NCI-H2107 treated with DMSO at 0.1 percent for 48 hours (cell line): Measurements from ENCODE around the gene INPP5K.

ENCODE experiments used
- DNase-seq: peaks from one replicate; lab custom pipeline; 2025; ENCODE audit not compliant: unreplicated experiment; lab: John Stamatoyannopoulos, UW

The INPP5K gene

GRCh38 chr17:1486802-1487695 is 29.4 kb downstream of the INPP5K start:
- no peak for DNase-seq

DNA sequence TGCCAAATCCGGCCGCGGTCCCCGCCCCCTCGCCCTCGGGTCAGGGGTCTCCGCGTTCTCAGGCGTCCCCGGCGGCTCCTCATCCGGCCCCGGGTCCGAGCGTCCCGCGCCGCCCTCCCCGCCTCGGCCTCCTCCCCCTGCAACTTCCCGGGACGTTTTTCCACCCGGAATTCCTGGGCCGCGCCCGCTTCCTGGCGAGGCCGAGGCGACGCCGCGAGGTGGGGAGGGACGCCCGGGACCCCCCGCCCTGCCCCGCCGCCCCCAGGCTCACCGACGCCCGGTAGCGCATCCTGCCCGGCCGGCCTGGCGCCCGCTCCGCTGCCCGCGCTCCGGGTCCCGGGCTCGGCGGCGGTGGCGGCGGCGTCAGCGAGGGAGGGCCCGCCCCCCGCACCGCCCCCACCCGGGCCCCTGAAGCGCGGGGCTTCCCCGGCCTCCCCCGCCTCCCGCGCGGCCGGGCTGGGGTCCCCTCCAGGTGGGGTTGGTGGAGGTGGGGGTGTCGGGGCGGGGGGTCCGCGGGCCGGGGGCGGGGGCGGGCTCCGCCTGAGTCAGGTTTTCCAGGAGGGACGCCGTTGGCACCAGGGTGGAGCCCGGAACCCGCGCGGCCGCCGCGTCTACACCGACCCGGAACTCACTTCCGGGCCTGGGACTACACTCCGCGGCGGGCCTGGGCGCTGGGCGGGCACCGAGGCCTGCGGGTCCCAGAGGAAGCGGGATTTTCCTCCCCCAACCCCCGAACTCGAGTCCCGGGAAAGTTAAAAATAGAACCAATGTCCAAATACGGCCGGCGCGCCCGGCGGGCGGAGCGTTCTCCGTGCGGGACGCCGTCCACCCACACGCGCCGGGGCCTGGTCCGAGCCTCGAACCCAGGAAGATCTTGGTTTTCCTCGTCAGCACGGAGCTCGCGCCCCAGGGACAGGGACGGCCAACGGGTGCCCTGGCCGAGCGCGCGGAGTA is 30.7 kb downstream of the INPP5K start:
- no peak for DNase-seq

GRCh38 chr17:1484676-1485422 is 31.6 kb downstream of the INPP5K start:
- no peak for DNase-seq

GRCh38 chr17:1484060-1484535 is 32.3 kb downstream of the INPP5K start:
- no peak for DNase-seq

DNA sequence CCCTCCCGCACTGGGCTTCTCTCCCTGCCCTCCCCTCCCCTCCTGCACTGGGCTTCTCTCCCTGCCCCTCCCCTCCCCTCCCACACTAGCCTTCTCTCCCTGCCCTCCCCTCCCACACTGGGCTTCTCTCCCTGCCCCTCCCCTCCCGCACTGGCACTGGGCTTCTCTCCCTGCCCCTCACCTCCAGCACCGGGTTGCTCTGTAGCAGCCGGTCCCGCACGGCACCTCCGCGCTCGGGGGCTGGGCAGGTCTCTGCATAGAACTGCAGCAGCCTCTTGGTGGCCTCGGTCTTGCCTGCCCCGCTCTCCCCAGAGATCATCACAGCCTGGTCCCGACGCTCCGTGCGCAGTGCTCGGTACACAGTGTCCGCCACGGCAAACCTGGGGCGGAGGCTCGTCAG is 33.7 kb downstream of the INPP5K start:
- no peak for DNase-seq

GRCh38 chr17:1481736-1482135 is 34.7 kb downstream of the INPP5K start:
- no peak for DNase-seq

DNA sequence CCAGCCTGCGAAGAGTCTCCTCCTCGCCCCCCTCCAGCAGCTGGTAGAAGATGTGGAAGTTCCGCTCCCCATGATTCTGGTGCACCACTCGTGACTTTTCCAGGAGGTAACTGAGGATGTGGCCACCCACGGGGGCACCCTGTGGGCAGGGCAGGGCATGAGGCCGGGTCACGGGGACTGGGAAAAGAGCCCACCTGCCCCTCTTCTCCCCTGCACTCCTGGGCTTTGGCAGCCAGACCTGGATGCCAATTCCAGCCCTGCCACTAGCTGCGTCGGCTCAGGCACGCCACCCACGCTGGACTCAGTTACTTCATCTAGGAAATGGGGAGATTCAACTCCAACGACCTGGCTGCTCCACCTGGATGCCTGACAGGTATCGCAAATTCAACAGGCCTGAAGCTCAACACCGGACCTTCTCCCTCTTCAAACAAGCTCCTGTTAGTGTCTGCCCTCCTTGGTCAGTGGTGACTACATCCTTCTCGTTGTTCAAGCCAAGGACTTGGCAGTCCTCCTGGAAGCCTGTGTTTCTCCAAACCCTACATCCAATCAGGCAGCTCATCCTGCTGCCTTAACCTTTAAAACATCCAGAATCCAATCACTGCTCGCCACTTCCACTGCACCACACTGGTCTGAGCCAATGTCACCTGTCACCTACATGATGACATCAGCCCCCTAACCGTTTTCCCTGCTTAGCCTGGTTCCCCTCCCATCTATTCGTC is 35.5 kb downstream of the INPP5K start:
- no peak for DNase-seq

DNA sequence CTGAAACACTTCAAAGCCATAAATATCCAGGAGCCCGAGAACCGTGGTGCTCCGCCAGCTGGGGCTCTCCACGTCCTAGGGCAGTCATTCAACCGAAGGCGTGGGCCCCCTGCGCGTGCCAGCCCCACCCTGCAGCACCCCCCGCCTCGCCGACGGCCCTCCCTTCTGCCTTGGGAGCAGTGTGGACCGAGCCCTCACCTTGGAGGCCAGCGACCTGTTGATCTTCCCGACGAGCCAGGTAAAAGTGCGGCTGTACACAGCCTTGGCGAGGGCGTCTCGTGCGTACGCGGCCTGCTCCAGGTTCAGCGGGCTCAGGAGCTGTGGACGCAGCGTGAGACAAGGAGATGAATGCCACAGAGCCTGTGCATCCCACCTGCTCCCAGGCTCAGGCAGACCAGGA is 38.0 kb downstream of the INPP5K start:
- no peak for DNase-seq

DNA sequence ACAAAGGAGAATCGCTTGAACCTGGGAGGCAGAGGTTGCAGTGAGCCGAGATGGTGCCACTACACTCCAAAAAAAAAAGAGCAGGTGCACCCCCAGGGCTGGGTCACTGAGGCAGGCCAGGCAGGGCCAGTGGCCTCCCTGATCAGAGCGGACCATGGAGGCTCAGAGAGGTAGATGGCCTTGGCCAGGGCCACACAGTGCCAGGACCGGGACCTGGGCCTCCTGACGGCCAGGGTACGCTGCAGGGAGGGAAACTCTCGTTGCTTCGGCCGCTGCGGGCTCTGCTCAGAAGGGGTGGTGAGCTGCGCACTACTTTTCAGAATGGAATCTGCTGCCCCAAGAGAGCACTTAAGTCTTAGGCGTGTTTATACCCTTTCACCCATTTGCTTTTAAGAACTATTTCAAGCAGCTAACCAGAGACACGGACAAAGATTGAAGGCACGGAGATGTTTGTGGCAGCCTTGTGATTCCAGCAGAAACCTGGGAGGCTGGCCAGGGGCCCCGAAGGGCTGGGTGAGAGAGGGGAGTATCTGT is 41.0 kb downstream of the INPP5K start:
- no peak for DNase-seq

- no peak for DNase-seq
These were observed 41.8 kb downstream of the INPP5K start for GRCh38 chr17:1474402-1475189.

GRCh38 chr17:1473841-1474240 is 42.6 kb downstream of the INPP5K start:
- no peak for DNase-seq

GRCh38 chr17:1473170-1473569 is 43.2 kb downstream of the INPP5K start:
- no peak for DNase-seq

- DNase-seq, result no peak
These were observed 44.2 kb downstream of the INPP5K start for GRCh38 chr17:1471911-1472821.

GRCh38 chr17:1471490-1471889 is 44.9 kb downstream of the INPP5K start:
- DNase-seq, result no peak

DNA sequence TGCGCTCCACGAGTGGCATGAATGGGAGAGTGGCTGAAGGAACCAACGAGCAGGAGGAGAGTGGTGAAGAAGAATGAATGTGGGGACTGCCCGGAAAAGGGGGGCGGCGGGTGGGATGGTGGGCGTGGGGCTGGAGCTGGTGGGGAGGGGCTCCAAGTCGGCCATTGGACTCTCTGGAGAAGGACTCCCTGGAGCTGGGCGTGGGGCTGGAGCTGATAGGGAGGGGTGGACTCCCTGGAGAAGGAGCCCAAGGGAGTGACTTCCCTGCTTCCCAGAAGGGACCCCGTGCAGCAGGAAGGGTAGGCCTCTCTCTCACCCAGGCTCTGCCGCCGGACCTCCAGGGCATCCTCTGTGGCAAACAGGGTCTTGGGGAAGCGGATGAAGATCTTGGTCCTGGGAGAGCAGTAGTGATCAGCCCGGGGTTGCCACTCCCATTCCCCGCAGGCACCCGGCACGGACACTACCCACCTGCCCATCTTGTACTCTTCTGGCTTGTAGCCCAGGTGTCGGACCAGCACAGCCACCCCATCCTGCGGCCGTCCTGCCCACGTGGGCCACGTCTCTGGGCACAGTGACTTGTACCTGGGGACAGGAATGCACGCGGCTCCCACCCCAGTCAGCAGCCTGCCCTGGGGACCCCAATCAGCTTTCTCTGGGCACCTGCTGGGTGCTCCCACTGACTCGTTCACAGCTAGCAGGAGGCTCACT is 45.5 kb downstream of the INPP5K start:
- DNase-seq, result no peak

DNA sequence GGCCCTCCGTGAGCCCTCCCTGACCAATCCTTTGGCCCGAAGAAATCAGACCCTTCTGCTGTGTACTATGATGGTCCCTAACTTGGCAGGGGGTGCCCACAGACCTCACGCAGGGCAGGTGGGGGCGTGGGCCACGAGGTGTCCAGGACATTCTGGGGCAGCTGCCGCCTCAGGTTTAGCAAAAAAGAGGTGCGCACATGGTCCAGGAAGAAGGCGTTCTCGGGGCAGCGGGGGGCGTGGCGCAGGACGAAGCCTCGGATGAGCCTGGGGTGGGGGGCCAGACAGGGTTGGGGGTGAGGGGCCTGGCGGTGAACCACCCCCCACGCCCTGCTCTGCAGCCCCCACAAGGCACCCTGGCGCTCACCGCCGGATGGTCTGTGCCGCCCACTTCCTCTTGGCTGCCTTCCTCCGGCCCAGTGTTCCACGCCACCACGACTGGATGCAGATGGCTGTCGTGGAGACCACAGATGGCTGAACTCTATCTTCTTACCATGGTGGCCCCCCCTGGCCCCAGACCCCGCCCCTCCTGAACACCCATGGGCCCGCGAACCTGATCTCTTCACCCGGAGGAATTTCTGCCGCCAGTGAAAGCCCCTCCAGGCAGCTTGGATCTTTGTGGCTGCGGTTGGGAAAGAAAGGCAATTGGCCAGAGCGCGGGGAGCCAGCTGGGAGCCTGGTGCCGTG is 46.2 kb downstream of the INPP5K start:
- no peak for DNase-seq

DNA sequence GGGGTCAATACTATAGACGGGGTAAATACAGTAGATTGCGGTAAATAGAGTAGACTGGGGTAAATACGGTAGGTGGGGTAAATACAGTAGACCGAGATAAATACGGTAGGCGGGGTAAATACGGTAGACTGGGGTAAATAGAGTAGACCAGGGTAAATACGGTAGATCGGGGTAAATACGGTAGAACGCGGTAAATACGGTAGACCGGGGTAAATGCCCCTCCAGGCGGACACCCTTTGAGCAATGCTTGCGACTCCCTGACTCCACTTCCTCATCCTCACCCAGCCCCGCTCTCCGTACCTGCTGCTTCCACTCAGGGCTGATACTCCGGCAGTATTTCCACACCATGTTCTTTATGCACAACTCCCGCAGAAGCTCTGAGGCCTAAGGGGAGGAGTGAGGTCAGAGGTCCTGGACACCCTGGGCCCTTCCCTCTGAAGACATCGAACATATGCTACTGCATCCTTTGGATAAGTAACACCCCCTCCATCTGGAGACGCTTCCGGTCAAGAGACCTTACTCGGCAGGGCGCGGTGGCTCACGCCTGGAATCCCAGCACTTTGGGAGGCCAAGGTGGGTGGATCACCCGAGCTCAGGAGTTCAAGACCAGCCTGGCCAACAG is 47.1 kb downstream of the INPP5K start:
- DNase-seq, result no peak
